ENCODE results near the gene FCAMR. TPM values are rescaled to one million over a fixed set of nuclear protein-coding genes. Genes with fewer than 3 reads are reported as not detected.
A peak's percentile ranks its signal among the peaks of the same experiment; 100 is the strongest.

The FCAMR gene
- total and polyA plus RNA-seq, 2 of the 4 experiments (the other 2 are of a cell fraction), result not detected

DNA sequence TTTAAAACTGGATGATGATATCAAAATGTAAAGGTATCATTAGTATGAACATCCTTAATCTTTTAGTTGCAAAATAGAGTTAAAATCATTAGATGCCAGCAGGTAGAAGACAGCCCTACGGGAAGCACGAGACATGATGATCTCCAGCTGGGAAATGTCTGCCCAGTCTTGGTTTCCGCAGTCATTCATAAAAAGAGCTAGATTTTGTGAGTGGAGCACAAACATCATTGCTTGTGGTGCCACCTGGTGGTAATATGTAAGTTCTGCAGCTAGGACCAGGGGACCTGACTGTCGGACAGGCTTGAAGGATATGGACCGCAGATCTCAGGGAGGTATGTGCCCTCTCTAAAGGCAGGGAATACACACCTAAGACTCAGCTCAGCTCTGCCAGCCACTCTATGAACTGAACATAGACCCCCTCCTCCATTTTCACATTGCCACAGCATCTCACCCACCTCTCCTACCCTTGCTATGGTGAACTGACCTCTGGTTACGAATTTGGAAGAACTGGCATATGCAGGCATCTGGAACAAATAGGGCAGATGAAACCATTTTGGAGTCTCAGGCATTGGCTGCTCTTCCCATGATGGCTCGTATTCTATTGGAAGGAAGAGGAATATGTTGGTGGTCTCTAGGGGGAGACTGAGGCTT, 57.7 kb downstream of the FCAMR start (continued):
- no peak for TF ChIP-seq MAZ (IDR thresholded peaks at IDR 0.05; ENCODE audit: borderline replicate concordance, low read depth, low read length)

GRCh38 chr1:206911064-206911663, 59.1 kb downstream of the FCAMR start:
- H3K4me3 ChIP-seq (ENCODE audit: insufficient read depth, low read depth, low read length), result no peak overlapping the region
- no peak overlapping the region for H3K56ac ChIP-seq (ENCODE audit: extremely low read depth, insufficient read depth, low read length)
- peak; percentile 85 for TF ChIP-seq SMC3 (IDR thresholded peaks at IDR 0.05; ENCODE audit: low read depth, low read length)
- no peak for TF ChIP-seq BHLHE40 (IDR thresholded peaks at IDR 0.05; ENCODE audit: low read depth, low read length)
- TF ChIP-seq, protein P1, sequence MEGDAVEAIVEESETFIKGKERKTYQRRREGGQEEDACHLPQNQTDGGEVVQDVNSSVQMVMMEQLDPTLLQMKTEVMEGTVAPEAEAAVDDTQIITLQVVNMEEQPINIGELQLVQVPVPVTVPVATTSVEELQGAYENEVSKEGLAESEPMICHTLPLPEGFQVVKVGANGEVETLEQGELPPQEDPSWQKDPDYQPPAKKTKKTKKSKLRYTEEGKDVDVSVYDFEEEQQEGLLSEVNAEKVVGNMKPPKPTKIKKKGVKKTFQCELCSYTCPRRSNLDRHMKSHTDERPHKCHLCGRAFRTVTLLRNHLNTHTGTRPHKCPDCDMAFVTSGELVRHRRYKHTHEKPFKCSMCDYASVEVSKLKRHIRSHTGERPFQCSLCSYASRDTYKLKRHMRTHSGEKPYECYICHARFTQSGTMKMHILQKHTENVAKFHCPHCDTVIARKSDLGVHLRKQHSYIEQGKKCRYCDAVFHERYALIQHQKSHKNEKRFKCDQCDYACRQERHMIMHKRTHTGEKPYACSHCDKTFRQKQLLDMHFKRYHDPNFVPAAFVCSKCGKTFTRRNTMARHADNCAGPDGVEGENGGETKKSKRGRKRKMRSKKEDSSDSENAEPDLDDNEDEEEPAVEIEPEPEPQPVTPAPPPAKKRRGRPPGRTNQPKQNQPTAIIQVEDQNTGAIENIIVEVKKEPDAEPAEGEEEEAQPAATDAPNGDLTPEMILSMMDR (conservative IDR thresholded peaks at IDR 0.05; ENCODE audit: low read depth, low read length), result peak; percentile 90
- peak; percentile 77 for TF ChIP-seq RAD21 (IDR thresholded peaks at IDR 0.05; ENCODE audit: low read length)
- peak; percentile 65 for ATAC-seq (ENCODE audit: low read depth)
- dilution Hi-C loops (cut with HindIII; ENCODE audit: low sequenced_read_pairs, unreplicated experiment), result no loop called here
- H4K91ac ChIP-seq (ENCODE audit: insufficient read depth, low read depth, low read length), result no peak overlapping the region
- no peak overlapping the region for H4K8ac ChIP-seq (ENCODE audit: low read depth in 2 of 2, low read length in 2 of 2)
- no TSS peak for BruUV-seq (replicated peaks)
- H3K36me3 ChIP-seq (ENCODE audit: control insufficient read depth, insufficient read depth, low read length), result no peaks in the 10 kb centered on the region
- H4K20me1 ChIP-seq (ENCODE audit: insufficient read depth, low read length), result no peaks in the 10 kb centered on the region
- peaks cover 3% of the 10 kb centered on the region for H3K4me1 ChIP-seq (ENCODE audit: control insufficient read depth, insufficient read depth, low read length)
- peaks cover 0 to 4% of the 10 kb centered on the region in 2 experiments; a peak in 1 of 4 replicates for H3K79me1 ChIP-seq (ENCODE audit: low read depth in 1 of 2, low read length in 2 of 2)
- no peak overlapping the region for H2AK5ac ChIP-seq (ENCODE audit: low read depth, low read length)
- no peak overlapping the region for H4K5ac ChIP-seq (ENCODE audit: low read depth, low read length)
- no peak overlapping the region for H3K14ac ChIP-seq (replicated peaks; ENCODE audit: low read depth, low read length)
- no peak overlapping the region for H3K4ac ChIP-seq (ENCODE audit: low read depth, low read length)
- in situ Hi-C loops (cut with MboI; ENCODE audit: low sequenced_read_pairs), result loop anchor here (5.0 to 10.0 kb wide), 4 partner anchors 104 to 426 kb away; partner anchors contain the start of gene EIF2D
- no peak overlapping the region for H2AFZ ChIP-seq (replicated peaks; ENCODE audit: low read length, poor library complexity)
- ChIA-PET CTCF (interaction anchor here (0.8 to 2.7 kb wide), 6 partner anchors 16 to 280 kb away, joined by 3 to 39 read pairs (median 8); partner anchors contain the start of gene IL20), POLR2A (ENCODE audit: unreplicated experiment) (no interaction called here)
- no peak overlapping the region for H3K18ac ChIP-seq (ENCODE audit: low read depth, low read length)
- no peak overlapping the region for H3K27ac ChIP-seq (ENCODE audit: insufficient read depth, low read length)
- H3K4me2 ChIP-seq (ENCODE audit: low read depth, low read length), result no peak overlapping the region
- no peak overlapping the region for H2BK5ac ChIP-seq (ENCODE audit: low read depth, low read length, poor library complexity, severe bottlenecking)
- no peak overlapping the region for H2AK9ac ChIP-seq (replicated peaks; ENCODE audit: low read depth, low read length, poor library complexity)
- no CpG with 5 or more reads among the region's 1 CpG for WGBS, 2 experiments (ENCODE audit: extremely low coverage in 2 of 2, insufficient read length in 1 of 2)
- DNase-seq, result peak; percentile 78
- H3K23ac ChIP-seq (ENCODE audit: low read depth, low read length), result no peak overlapping the region
- no peaks in the 10 kb centered on the region for H3K9me3 ChIP-seq (ENCODE audit: control insufficient read depth, insufficient read depth, low read length)
- intact Hi-C loops (cut with micrococcal nuclease), result loop anchor here (1.0 to 10.0 kb wide), 6 partner anchors 46 to 494 kb away; partner anchors contain the start of gene IL20
- no peak overlapping the region for H2BK15ac ChIP-seq (ENCODE audit: low read depth, low read length)
- no peak overlapping the region; the same call in 1 of the 2 replicates for H2BK120ac ChIP-seq (ENCODE audit: low read depth, low read length)
- H3K9me1 ChIP-seq (ENCODE audit: insufficient read depth, low read length), result peaks cover 7% of the 10 kb centered on the region; the same call in 1 of the 2 replicates
- H2BK20ac ChIP-seq (ENCODE audit: low read depth, low read length), result no peak overlapping the region
- H3K9ac ChIP-seq (ENCODE audit: low read depth, low read length), result no peak overlapping the region
- H3K27me3 ChIP-seq (ENCODE audit: control insufficient read depth, insufficient read depth, low read length), result peaks cover 31% of the 10 kb centered on the region

All from IMR-90 (cell line).